Breast epithelium (tissue), 3 donors: ENCODE data around the gene CADPS2.

ENCODE experiments used
- CTCF ChIP-seq, 3 donors: fragments of 450-650 bp; IDR thresholded peaks; one replicate each; pipeline ENCODE4 v1.5.1; 2016 to 2017; ENCODE audit warnings: antibody characterized with exemption in 3 of 3, mild to moderate bottlenecking in 3 of 3, moderate library complexity in 3 of 3
- POLR2A ChIP-seq: fragments of 450-650 bp; IDR thresholded peaks from one replicate; pipeline ENCODE4 v1.6.1; 2016; ENCODE audit warnings: antibody characterized with exemption, mild to moderate bottlenecking, moderate library complexity
- POLR2AphosphoS5 ChIP-seq, 3 donors: sonication (generic); formaldehyde crosslinking; IDR thresholded peaks; one replicate each; pipeline ENCODE4 v1.6.1; 2017; ENCODE audit warnings: antibody characterized with exemption in 3 of 3

GRCh38 chr7:122507591-122507990 is 378.7 kb downstream of the CADPS2 start:
- TF ChIP-seq POLR2AphosphoS5 (IDR thresholded peaks at IDR 0.05) (no peak), CTCF (IDR thresholded peaks at IDR 0.05) (no peak), POLR2A (no peak)
